Heart right ventricle (tissue), 16 donors: ENCODE data around the gene PARP16. TPM values are rescaled to one million over a fixed set of nuclear protein-coding genes. Genes with fewer than 3 reads are reported as not detected.

Source experiments
- ATAC-seq, 8 donors: fragments of 200-7000 bp; cut with Tn5 transposase; one replicate each; pipeline ENCODE4 v1.9.1; 2020; ENCODE audit warnings: mild to moderate bottlenecking in 8 of 8, moderate library complexity in 8 of 8, moderate number of reproducible peaks in 1 of 8
- DNase-seq, 2 donors: peaks; one replicate each; pipeline ENCODE4 v3.0.0-alpha.2; 2020
- H3K27ac ChIP-seq, 10 donors: fragments of 200-600 bp; sonication (generic) in 2 of 10; one replicate each; pipeline versions ENCODE4 v1.5.0 to v1.8.0; 2020 to 2022; ENCODE audit warnings: mild to moderate bottlenecking in 3 of 10
- H3K27me3 ChIP-seq, 7 donors: fragments of 200-600 bp; one replicate each; pipeline ENCODE4 v1.8.0; 2021 to 2022; ENCODE audit warnings: mild to moderate bottlenecking in 2 of 7
- H3K36me3 ChIP-seq, 9 donors: fragments of 200-600 bp; sonication (generic) in 1 of 9; one replicate each; pipeline versions ENCODE4 v1.5.0 to v1.8.0; 2020 to 2022; ENCODE audit warnings: mild to moderate bottlenecking in 2 of 9
- H3K4me1 ChIP-seq, 9 donors: fragments of 200-600 bp; sonication (generic) in 1 of 9; one replicate each; pipeline versions ENCODE4 v1.5.0 to v1.8.0; 2020 to 2022; ENCODE audit warnings: mild to moderate bottlenecking in 4 of 9
- H3K4me3 ChIP-seq, 10 donors: fragments of 200-600 bp; sonication (generic) in 2 of 10; one replicate each; pipeline versions ENCODE4 v1.5.0 to v1.8.0; 2020 to 2022; ENCODE audit warnings: mild to moderate bottlenecking in 7 of 10, moderate library complexity in 2 of 10
- H3K9me3 ChIP-seq, 11 donors: fragments of 200-600 bp in 10 of 11; sonication (generic) in 2 of 11; one replicate each; pipeline versions ENCODE4 v1.5.0 to v1.8.0; 2013 to 2022; ENCODE audit warnings: mild to moderate bottlenecking in 2 of 11, control low read depth in 1 of 11, moderate library complexity in 1 of 11
- CTCF ChIP-seq, 9 donors: fragments of 200-600 bp; sonication (generic) in 2 of 9; IDR thresholded peaks; one replicate each; pipeline versions ENCODE4 v1.5.0 to v1.8.0; 2021 to 2022; ENCODE audit warnings: antibody characterized with exemption in 9 of 9, mild to moderate bottlenecking in 5 of 9, moderate library complexity in 1 of 9
- WGBS, 2 donors: extraction: QIAGEN DNeasy Blood & Tissue Kit; methylation state at CpG; one replicate each; pipeline ENCODE4 v1.1.7; 2013; ENCODE audit warnings: inconsistent platforms in 1 of 2; 5-methylcytosine and 5-hydroxymethylcytosine counted together
- intact Hi-C, 10 donors: fragments of 100-400 bp; cut with DNase I; formaldehyde crosslinking; loops; one replicate each; pipeline versions ENCODE4 v1.11.1 to v1.14.2; 2022
- polyA plus RNA-seq, 2 donors: library from polyadenylated mRNA; stranded (reverse); fragments of 200-250 nt; gene quantifications; one replicate each; pipeline ENCODE4 v1.2.3, GENCODE V29; 2013
- total RNA-seq, 10 donors: library from RNA; stranded (reverse); fragmentation: NEBNext Ultra II Directional in 3 of 10; extraction: Animal tissue kit (Norgen Biotek cat#: 25700) in 3 of 10; gene quantifications; one replicate each; pipeline versions ENCODE4 v1.2.1 to v1.2.4, GENCODE V29; 2021 to 2023
- donor health status: Arrhythmogenic right ventricular cardiomyopathy.
- donor health status: ischemic (EF 13 %, LVEDD 7.1; RV severe dilation, severe dysfunction).
- donor health status: healthy with polysubstance abuse.
- donor health status: DM: no; HTN: yes; CAD: no.
- donor health status: DM: no; HTN: no; CAD: no.
- donor health status: ischemic (EF 25% LVEDD 6.9; RV normal size, moderate dysfunction).
- donor health status: ischemic (EF 25% LVEDD 5.7; RV mildly dilated, moderate dysfunction).
- donor health status: healthy.
- donor health status: DM: yes; HTN: yes; CAD: no.
- donor health status: Ischemic cardiomyopathy.
- donor health status: ischemic (EF 35%, LVEDD 5.7; RV mildly dilated, moderate dysfunction).
- donor health status: nonischemic (EF 11% LVEDD 7.7; RV severe dilation, severe dysfunction).
- donor health status: DM: yes; HTN: yes; CAD: no.
- donor health status: PGD.
- donor health status: ischemic (EF 29% LVEDD 5.4; RV normal size, mild dysfunction).
- donor health status: nonischemic (EF 23%, LVEDD 6.1; RV moderate dilation, normal function).

PARP16 gene
- total and polyA plus RNA-seq, 12 donors = 3.1 to 5.2 (median 4.7) TPM

GRCh38 chr15:65305776-65306175 lies 19.1 kb upstream of the PARP16 start:
- no peaks in the 10 kb centered on the region for H3K36me3 ChIP-seq
- TF ChIP-seq CTCF (IDR thresholded peaks at IDR 0.05) = no peak
- no peaks in the 10 kb centered on the region for H3K9me3 ChIP-seq
- ATAC-seq = no peak
- H3K4me1 ChIP-seq = peaks cover 0 to 19% (median 11%) of the 10 kb centered on the region in 9 donors
- peak overlapping the region in 1 of 10 donors; percentile 42 for H3K27ac ChIP-seq
- H3K4me3 ChIP-seq = no peak overlapping the region
- H3K27me3 ChIP-seq = no peaks in the 10 kb centered on the region
- no peak for DNase-seq
- 86 to 89% methylated on average over 3 of the region's 3 CpGs for whole genome bisulfite sequencing, 2 donors
- intact Hi-C loops = loop anchor here in 1 of 10 donors (2.0 kb wide), 1 partner anchor 121 kb away; the partner anchor contains the start of gene CLPX

GRCh38 chr15:65305150-65305758 lies 18.6 kb upstream of the PARP16 start:
- Histone ChIP-seq H3K4me3 (peak overlapping the region in 7 of 10 donors; percentile 53 to 63 (median 60)), H3K27ac (peak overlapping the region in 9 of 10 donors; percentile 82 to 96 (median 92)), H3K36me3 (no peaks in the 10 kb centered on the region), H3K4me1 (peaks cover 0 to 19% (median 11%) of the 10 kb centered on the region in 9 donors), H3K9me3 (no peaks in the 10 kb centered on the region), H3K27me3 (no peaks in the 10 kb centered on the region)
- no peak for DNase-seq
- no peak for TF ChIP-seq CTCF (IDR thresholded peaks at IDR 0.05)
- intact Hi-C loops = loop anchor here in 1 of 10 donors (2.0 kb wide), 1 partner anchor 120 kb away; the partner anchor contains the start of gene CLPX
- peak in 6 of 8 donors; percentile 10 to 27 (median 17) for ATAC-seq
- 52 to 55% methylated on average over 14 of the region's 14 CpGs for WGBS, 2 donors

GRCh38 chr15:65304381-65305149 lies 17.9 kb upstream of the PARP16 start, which contains the start of gene RNU5B-1:
Gene RNU5B-1, plus strand, starts transcription at chr15:65304677.
- WGBS, 2 donors = 1% methylated on average over 24 of the region's 24 CpGs

More at GRCh38 chr15:65304381-65305149, 17.9 kb upstream of the PARP16 start, which contains the start of gene RNU5B-1:
- peak within 1 kb of the TSS; percentile 12 to 63 (median 57) for H3K4me3 ChIP-seq
- peak; percentile 83 to 95 (median 92) for ATAC-seq
- peaks cover 0 to 19% (median 11%) of the 10 kb centered on the region in 9 donors for H3K4me1 ChIP-seq
- no peaks in the 10 kb centered on the region for H3K27me3 ChIP-seq
- H3K36me3 ChIP-seq = no peaks in the 10 kb centered on the region
- H3K27ac ChIP-seq = peak within 1 kb of the TSS; percentile 65 to 96 (median 91)
- intact Hi-C loops = loop anchor here in 1 of 10 donors (2.0 kb wide), 1 partner anchor 120 kb away; the partner anchor contains the start of gene CLPX
- H3K9me3 ChIP-seq = no peaks in the 10 kb centered on the region
- peak in 8 of 9 donors; percentile 78 to 97 (median 89) for TF ChIP-seq CTCF (IDR thresholded peaks at IDR 0.05)
- peak; percentile 56 to 86 for DNase-seq
